ENCODE measurements around the gene NYAP2. TPM values are rescaled to one million over a fixed set of nuclear protein-coding genes. Genes with fewer than 3 reads are reported as not detected.

NYAP2 gene
- polyA plus RNA-seq, 1 experiment: not detected

- Histone ChIP-seq H3K36me3 (ENCODE audit: control insufficient read depth, insufficient read depth, low read length) (no peaks in the 10 kb centered on the region), H3K4me3 (ENCODE audit: low read depth, low read length) (no peak overlapping the region), H3K27me3 (ENCODE audit: control insufficient read depth, insufficient read depth, low read length) (no peaks in the 10 kb centered on the region; the same call in 1 of the 2 replicates)
- CTCF ChIA-PET: no interaction called here
- TF ChIP-seq, protein P1, sequence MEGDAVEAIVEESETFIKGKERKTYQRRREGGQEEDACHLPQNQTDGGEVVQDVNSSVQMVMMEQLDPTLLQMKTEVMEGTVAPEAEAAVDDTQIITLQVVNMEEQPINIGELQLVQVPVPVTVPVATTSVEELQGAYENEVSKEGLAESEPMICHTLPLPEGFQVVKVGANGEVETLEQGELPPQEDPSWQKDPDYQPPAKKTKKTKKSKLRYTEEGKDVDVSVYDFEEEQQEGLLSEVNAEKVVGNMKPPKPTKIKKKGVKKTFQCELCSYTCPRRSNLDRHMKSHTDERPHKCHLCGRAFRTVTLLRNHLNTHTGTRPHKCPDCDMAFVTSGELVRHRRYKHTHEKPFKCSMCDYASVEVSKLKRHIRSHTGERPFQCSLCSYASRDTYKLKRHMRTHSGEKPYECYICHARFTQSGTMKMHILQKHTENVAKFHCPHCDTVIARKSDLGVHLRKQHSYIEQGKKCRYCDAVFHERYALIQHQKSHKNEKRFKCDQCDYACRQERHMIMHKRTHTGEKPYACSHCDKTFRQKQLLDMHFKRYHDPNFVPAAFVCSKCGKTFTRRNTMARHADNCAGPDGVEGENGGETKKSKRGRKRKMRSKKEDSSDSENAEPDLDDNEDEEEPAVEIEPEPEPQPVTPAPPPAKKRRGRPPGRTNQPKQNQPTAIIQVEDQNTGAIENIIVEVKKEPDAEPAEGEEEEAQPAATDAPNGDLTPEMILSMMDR (IDR thresholded peaks at IDR 0.05; ENCODE audit: insufficient read depth, low read depth, low read length): no peak
- DNase-seq (ENCODE audit: low read depth): no peak
- POLR2A ChIA-PET: no interaction called here
Observed at GRCh38 chr2:225367482-225367881, 32.0 kb upstream of the NYAP2 start.

DNA sequence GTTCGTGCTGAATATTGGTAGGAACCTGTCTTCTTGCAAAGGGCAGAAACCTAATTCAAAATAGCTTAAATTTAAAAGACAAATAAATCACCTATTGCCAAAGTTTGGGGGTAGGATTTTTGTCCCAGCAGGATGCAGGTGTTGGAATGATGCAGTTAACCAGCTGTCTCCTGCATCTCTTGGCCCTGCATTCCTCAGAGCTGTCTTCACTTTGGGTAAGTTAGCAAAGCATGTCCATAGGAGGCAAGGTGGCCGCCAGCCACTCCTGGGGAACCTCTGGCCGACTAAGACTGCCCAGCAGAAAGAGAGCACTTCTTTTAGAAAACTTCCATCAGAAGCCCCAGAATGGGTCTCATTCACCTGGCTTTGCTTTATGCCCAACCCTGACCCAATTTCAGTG is 20.5 kb upstream of the NYAP2 start:
- H3K36me3 ChIP-seq (ENCODE audit: control insufficient read depth, insufficient read depth, low read length): no peaks in the 10 kb centered on the region
- H3K27me3 ChIP-seq (ENCODE audit: control insufficient read depth, insufficient read depth, low read length): 0 out of 2 replicates have a peak, but pooled peaks cover 1% of the 10 kb centered on the region
- POLR2A ChIA-PET: no interaction called here
- H3K4me3 ChIP-seq (ENCODE audit: low read depth, low read length): no peak overlapping the region
- DNase-seq (ENCODE audit: low read depth): no peak
- TF ChIP-seq, protein P1 (IDR thresholded peaks at IDR 0.05; ENCODE audit: insufficient read depth, low read depth, low read length): no peak
- CTCF ChIA-PET: interaction anchor here (0.6 to 0.8 kb wide), 2 partner anchors 97 to 1777 kb away, joined by 3 read pairs; partner anchors contain the start of gene SCG2

DNA sequence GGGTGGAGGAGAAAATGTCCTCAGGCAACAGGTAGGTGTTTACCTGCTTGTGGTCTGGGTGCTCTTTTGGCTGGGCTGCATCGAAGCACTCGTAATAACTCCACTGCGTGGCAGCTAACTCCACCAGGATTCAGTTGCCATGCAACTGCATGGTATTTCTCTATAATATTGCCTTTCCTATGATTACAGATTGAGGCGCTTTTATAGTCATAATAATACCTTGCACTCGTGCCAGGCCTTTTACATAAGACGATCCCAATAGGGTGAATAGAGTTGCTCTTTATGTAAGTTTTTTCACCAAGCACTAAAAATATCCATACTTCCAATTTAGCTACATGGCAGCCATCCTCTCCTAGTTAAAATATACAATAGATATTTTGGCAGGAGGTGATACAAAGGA is 19.7 kb upstream of the NYAP2 start:
- Histone ChIP-seq H3K36me3 (ENCODE audit: control insufficient read depth, insufficient read depth, low read length) (no peaks in the 10 kb centered on the region), H3K4me3 (ENCODE audit: low read depth, low read length) (no peak overlapping the region), H3K27me3 (ENCODE audit: control insufficient read depth, insufficient read depth, low read length) (0 out of 2 replicates have a peak, but pooled peaks cover 1% of the 10 kb centered on the region)
- no peak for DNase-seq (ENCODE audit: low read depth)
- ChIA-PET CTCF (interaction anchor here (0.8 kb wide), 1 partner anchor 98 kb away, joined by 3 read pairs; no protein-coding TSS in a partner anchor), POLR2A (no interaction called here)
- TF ChIP-seq, protein P1 (IDR thresholded peaks at IDR 0.05; ENCODE audit: insufficient read depth, low read depth, low read length): no peak

- Histone ChIP-seq H3K27me3 (ENCODE audit: control insufficient read depth, insufficient read depth, low read length) (0 out of 2 replicates have a peak, but pooled peaks cover 1% of the 10 kb centered on the region), H3K4me3 (ENCODE audit: low read depth, low read length) (no peak overlapping the region), H3K36me3 (ENCODE audit: control insufficient read depth, insufficient read depth, low read length) (no peaks in the 10 kb centered on the region)
- no peak for DNase-seq (ENCODE audit: low read depth)
- CTCF ChIA-PET: no interaction called here
- TF ChIP-seq, protein P1 (IDR thresholded peaks at IDR 0.05; ENCODE audit: insufficient read depth, low read depth, low read length): no peak
- POLR2A ChIA-PET: no interaction called here
Observed at GRCh38 chr2:225381609-225382008, 17.9 kb upstream of the NYAP2 start.

DNA sequence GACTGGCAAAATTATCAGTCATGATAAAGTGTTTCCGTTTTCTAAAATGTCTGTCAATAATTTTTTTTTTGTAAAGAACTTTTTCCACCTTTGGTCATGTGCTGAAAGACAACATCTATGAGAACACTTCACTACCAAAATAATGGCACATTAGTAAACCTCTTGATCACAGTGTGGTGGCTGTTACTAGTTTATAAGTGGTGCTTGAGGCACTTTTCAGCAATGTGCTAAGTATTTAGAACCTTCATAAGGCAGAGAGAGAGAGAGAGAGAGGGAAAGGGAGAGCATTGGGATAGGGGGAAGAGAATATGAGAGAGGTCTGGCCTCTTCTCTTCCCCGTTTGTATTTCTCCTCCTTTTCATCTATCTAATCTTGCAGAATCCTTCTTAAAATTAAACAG is 1.1 kb upstream of the NYAP2 start:
- POLR2A ChIA-PET: no interaction called here
- DNase-seq (ENCODE audit: low read depth): no peak
- no peak overlapping the region for H3K4me3 ChIP-seq (ENCODE audit: low read depth, low read length)
- H3K36me3 ChIP-seq (ENCODE audit: control insufficient read depth, insufficient read depth, low read length): no peaks in the 10 kb centered on the region
- no peaks in the 10 kb centered on the region for H3K27me3 ChIP-seq (ENCODE audit: control insufficient read depth, insufficient read depth, low read length)
- TF ChIP-seq, protein P1 (IDR thresholded peaks at IDR 0.05; ENCODE audit: insufficient read depth, low read depth, low read length): no peak
- CTCF ChIA-PET: no interaction called here
